PFSK-1 (cell line): ENCODE data around the gene YIPF7. TPM values are rescaled to one million over a fixed set of nuclear protein-coding genes. Genes with fewer than 3 reads are reported as not detected.

Experiments
- FOXP2 ChIP-seq: optimal IDR thresholded peaks from 2 replicates; pipeline ENCODE3; 2011; ENCODE audit warnings: borderline replicate concordance, control low read depth, inconsistent platforms; ENCODE audit not compliant: insufficient read depth; ENCODE audit errors: extremely low read length, extremely low read depth
- POLR2AphosphoS5 ChIP-seq: IDR thresholded peaks from 2 replicates; pipeline ENCODE4 v1.6.1; 2012; ENCODE audit warnings: low read depth, mild to moderate bottlenecking, control low read depth, low read length, moderate library complexity
- REST ChIP-seq, 2 experiments: IDR thresholded peaks; 2 replicates each; pipeline versions ENCODE4 v1.6.1 to v1.8.0; 2011 to 2012; ENCODE audit warnings: low read depth in 2 of 2, low read length in 2 of 2, control low read depth in 1 of 2, inconsistent platforms in 1 of 2, mild to moderate bottlenecking in 1 of 2, moderate library complexity in 1 of 2; ENCODE audit not compliant: insufficient read depth in 1 of 2
- SIN3A ChIP-seq: IDR thresholded peaks from 2 replicates; pipeline ENCODE4 v1.6.1; 2012; ENCODE audit warnings: mild to moderate bottlenecking, low read length, moderate library complexity, borderline replicate concordance; ENCODE audit not compliant: insufficient read depth
- TAF1 ChIP-seq: IDR thresholded peaks from 2 replicates; pipeline ENCODE4 v1.6.1; 2012; ENCODE audit warnings: low read length, control low read depth, borderline replicate concordance; ENCODE audit not compliant: insufficient read depth
- polyA plus RNA-seq: library from polyadenylated mRNA; unstranded; fragments of >200 nt; gene quantifications from one replicate; pipeline ENCODE4 v1.2.1, GENCODE V29; 2012; ENCODE audit warnings: low read depth, missing spikeins; ENCODE audit not compliant: insufficient read length

Gene YIPF7
- polyA plus RNA-seq: not detected

DNA sequence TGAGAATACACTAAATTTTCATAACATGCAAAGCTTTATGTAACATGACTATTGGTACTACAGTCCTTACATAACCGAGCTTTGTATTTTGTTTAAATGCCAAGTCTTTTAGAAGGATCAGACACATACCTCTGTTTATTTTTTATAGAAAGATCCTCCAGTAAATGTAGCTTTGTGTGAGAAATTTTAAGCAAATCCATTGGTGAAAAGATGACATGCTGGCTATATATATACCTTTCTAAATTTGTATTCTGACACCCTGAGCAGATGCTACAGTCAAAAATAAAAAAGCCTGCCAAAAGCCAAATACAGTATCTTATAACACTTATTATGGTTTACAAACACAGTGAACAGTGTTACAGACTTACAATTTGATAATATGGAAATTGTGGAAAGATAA lies at the start of gene YIPF7:
TSS of gene YIPF7 (minus strand) at position 201 of the 400 bp plus-strand sequence. CDS start 1,525 bp downstream, outside the sequence.
- no peak for TF ChIP-seq POLR2AphosphoS5
- no peak for TF ChIP-seq TAF1
- no peak for TF ChIP-seq SIN3A

GRCh38 chr4:44701037-44701436 lies 49.6 kb upstream of the YIPF7 start:
- TF ChIP-seq TAF1: no peak
- TF ChIP-seq POLR2AphosphoS5: no peak
- TF ChIP-seq SIN3A: no peak
- TF ChIP-seq FOXP2: no peak
- TF ChIP-seq REST (IDR thresholded peaks at IDR 0.05; ENCODE audit: insufficient read depth in 1 of 2, low read depth in 2 of 2, low read length in 2 of 2): no peak

- no peak for TF ChIP-seq FOXP2
- no peak for TF ChIP-seq REST (IDR thresholded peaks at IDR 0.05; ENCODE audit: insufficient read depth in 1 of 2, low read depth in 2 of 2, low read length in 2 of 2)
- TF ChIP-seq POLR2AphosphoS5: no peak
- no peak for TF ChIP-seq SIN3A
- no peak for TF ChIP-seq TAF1
Measured at GRCh38 chr4:44700427-44700826, 49.0 kb upstream of the YIPF7 start.

DNA sequence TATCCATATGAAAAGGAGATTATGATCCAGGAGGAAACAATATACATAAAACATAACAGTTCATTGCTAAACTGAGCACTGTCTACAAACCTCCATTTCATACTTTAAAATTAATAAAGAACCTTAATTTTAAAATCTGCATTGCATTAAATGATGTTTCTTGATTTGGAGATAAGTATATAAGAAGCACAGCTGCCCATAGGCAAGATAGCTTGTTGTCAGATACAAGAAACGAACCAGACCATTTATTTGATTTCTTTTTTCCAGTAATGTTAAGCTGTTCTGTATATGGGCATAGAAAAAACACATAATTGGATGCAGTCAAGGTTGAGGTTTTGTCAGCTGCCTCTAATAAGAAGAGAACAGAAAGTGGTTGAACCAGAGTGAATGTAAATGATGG lies 33.2 kb upstream of the YIPF7 start:
- no peak for TF ChIP-seq FOXP2
- TF ChIP-seq REST (IDR thresholded peaks at IDR 0.05; ENCODE audit: insufficient read depth in 1 of 2, low read depth in 2 of 2, low read length in 2 of 2): no peak
- no peak for TF ChIP-seq TAF1
- no peak for TF ChIP-seq SIN3A

DNA sequence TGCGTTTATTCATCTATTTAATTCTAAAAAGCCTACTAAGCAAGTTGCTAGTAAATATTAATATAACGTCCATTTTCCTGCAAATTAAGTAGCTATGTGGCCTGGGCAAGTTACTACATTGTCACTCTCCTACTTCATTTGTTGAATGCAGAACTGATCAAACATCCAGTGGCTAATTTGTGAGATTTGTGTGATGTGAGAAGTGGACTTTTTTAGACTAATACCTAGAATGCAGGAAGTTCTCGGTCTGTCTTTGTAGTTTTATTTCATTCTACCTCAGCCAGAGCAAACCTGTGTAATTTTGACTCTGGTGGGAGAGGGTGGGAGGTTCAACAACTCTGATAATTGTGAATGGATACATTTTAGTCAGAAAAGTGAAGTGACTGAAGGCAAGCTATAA lies 27.6 kb upstream of the YIPF7 start:
- TF ChIP-seq POLR2AphosphoS5 (no peak), FOXP2 (no peak), SIN3A (no peak), REST (IDR thresholded peaks at IDR 0.05; ENCODE audit: insufficient read depth in 1 of 2, low read depth in 2 of 2, low read length in 2 of 2) (no peak)
